GM12874 (cell line): ENCODE data around the gene AK2.

Experiments used
- TF ChIP-seq, protein P1 (sequence below): IDR thresholded peaks from 2 replicates; pipeline ENCODE4 v1.5.1; 2011; ENCODE audit warnings: low read depth, mild to moderate bottlenecking, control low read depth, low read length, moderate library complexity; ENCODE audit not compliant: insufficient read depth

AK2 gene

DNA sequence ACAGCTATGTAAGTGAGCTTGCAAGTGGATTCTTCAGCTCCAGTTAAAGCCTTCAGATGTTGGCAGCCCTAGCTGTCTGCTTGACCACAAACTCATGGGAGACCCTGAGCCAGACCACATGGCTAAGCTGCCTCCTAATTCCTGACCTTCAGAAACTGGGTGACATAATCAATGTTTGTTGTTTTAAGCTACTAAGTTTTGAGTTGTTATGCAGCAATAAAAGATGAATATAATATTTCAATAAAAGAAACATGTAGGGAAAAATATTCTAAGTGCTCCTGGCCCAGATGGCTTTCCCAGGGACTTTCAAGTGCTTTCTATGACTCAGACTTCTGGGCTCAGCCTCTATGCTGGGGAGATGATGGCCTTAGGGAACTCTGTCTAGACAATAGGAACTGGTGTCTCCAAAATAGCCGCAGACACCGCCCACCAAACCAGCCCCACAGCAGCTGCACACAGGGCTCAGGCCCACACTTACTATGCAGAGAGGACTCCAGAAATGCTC lies 23.9 kb upstream of the AK2 start:
- TF ChIP-seq, protein P1, sequence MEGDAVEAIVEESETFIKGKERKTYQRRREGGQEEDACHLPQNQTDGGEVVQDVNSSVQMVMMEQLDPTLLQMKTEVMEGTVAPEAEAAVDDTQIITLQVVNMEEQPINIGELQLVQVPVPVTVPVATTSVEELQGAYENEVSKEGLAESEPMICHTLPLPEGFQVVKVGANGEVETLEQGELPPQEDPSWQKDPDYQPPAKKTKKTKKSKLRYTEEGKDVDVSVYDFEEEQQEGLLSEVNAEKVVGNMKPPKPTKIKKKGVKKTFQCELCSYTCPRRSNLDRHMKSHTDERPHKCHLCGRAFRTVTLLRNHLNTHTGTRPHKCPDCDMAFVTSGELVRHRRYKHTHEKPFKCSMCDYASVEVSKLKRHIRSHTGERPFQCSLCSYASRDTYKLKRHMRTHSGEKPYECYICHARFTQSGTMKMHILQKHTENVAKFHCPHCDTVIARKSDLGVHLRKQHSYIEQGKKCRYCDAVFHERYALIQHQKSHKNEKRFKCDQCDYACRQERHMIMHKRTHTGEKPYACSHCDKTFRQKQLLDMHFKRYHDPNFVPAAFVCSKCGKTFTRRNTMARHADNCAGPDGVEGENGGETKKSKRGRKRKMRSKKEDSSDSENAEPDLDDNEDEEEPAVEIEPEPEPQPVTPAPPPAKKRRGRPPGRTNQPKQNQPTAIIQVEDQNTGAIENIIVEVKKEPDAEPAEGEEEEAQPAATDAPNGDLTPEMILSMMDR, result no peak

DNA sequence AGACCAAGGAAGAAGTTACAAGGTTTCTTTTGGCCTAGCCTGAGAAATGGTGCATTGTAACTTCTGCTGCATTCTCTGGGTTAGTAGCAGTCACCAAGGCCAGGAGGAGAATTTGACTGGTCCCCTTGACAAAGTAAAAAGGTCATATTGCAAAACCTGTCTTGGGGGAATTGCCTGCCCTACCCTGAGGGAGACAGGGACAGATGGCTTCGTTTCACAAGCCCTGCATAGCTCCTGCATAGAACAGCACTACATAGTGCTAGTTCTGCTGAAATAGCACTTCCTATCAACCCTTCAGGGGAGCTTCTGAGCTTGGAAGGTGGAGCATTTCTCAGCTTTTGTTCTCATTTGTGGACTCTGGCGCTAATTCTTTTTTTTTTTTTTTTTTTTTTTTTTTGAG lies 20.4 kb upstream of the AK2 start:
- TF ChIP-seq, protein P1, result no peak

DNA sequence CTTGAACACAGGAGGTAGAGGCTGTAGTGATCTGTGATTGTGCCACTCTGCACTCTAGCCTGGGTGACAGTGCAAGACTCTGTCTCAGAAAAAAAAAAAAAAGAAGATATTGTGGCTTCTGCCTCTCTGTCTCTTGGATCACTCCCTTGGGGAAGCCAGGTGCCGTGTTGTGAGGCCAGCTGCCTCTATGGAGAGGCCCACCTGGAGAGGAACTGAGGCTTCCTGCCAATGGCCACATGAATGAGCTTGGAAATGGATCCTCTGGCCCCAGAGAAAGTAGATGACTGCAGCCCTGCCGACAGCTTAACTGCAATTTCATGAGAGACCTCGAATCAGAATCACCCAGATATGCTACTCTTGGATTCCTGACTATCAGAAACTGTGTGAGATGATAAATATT lies 19.7 kb upstream of the AK2 start:
- TF ChIP-seq, protein P1, result no peak

DNA sequence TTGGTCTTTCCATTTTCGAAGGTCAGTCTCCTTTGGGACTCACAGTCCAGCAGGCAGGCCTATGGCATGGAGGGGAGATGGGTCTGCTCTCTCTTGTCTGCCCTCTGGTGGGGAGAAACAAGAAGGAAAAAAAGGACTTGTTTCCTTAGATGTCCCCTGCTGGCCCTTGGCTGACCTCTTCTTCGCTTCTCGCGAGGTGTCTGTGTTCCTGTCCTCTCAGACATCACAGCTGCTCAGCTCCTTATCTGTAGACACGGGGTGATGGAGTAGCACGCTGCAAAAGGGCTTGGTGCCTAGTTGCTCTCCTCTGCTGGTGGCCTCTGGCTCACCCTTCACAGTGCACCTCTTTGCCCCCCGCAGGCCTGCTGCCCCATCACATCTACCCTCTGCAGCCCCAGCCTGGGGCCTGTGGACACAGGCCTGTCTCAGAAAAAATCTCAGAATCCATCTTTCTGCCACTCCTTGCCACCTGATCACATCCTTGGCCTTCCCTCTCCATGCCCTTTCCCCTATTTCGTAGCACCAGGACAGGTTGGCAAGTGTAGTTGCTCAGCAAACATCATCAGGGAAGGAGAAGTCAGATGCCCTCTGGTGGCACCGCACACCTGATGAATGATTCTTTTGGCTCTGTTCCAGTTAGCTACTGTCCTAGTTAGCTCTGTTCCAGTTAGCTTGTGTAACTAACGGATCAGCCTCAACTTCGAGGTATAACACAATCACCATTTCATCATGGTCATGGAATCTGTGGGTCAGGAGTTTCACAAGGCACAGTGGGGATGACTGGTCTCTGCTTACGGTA lies 18.7 kb upstream of the AK2 start:
- TF ChIP-seq, protein P1, result peak; percentile 71

DNA sequence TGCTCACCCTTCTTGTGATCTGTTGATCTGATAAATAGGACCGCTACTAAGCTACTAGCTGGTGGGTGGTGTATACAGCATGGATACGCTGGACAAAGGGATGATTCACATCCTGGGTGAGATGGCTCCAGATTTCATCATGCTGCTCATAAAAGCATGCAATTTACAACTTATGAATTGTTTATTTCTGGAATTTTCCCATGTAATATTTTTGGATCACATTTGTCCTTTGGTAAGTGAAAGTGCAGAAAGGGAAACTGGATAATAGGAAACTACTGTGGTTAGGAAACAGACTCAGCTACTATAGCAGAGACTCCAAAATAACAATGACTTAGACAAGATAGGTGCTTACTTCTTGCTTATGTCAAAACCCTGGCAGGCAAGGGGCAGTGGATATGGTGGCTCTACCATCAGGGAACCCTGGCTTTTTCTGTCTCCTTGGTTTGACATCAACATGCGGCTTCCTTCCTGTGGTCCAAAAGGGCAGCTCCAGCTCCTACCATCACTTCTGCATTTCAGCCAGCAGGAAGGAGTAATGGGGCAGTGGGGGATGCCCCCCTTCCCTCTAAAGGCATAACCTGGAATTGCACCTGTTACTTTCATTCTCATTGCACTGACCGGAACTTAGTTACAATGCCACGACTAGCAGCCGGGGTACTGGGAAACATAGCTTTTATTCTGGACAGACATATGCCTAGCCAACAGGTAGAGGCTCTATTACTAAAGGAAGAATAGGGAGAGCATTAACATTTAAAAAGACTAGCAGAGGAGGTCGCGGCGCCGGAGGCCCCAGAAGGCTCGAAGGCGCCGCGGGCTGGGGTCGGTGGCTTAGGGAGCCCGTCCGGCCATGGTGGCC lies 13.8 kb upstream of the AK2 start:
- TF ChIP-seq, protein P1, result no peak

DNA sequence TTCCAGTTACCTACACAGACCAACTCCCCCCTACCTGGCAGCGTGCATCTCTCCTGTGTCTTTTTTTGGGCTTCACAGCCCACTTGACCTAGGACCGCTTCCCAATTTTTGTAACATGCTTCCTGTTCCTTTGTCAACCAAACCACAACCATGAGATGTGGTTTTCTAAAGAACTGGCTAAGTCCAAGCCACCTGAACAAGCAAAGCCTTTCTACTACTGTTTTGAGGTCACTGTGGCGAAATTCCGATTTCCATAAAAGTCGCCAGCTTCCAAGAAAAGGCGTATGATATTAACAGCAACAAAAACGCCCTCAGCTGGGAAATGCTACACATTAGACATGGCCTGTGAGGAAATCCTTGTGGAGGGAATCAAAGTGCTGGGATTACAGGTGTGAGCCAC lies 12.7 kb upstream of the AK2 start:
- TF ChIP-seq, protein P1, result no peak

DNA sequence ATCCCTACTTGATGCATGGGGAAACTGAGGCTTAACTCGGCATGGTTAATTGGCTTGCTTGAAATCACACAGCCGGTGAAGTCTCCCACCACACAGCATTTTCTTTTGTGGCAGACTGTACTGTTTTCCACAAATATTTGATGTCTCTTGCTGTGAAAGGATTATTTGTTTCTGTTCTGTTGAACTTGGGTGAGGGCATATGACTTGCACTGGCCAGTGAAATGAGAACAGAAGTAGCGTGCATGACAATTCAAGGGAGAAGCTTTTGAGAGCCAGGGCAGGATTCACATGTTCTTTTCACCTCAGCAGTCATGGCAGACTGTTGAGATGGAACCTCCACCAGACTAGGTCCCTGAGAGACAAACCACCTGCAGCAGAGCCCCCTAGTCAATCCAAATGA lies 11.7 kb upstream of the AK2 start:
- TF ChIP-seq, protein P1, result no peak
